ENCODE results near the gene CCDC30.

- TF ChIP-seq, protein P1, sequence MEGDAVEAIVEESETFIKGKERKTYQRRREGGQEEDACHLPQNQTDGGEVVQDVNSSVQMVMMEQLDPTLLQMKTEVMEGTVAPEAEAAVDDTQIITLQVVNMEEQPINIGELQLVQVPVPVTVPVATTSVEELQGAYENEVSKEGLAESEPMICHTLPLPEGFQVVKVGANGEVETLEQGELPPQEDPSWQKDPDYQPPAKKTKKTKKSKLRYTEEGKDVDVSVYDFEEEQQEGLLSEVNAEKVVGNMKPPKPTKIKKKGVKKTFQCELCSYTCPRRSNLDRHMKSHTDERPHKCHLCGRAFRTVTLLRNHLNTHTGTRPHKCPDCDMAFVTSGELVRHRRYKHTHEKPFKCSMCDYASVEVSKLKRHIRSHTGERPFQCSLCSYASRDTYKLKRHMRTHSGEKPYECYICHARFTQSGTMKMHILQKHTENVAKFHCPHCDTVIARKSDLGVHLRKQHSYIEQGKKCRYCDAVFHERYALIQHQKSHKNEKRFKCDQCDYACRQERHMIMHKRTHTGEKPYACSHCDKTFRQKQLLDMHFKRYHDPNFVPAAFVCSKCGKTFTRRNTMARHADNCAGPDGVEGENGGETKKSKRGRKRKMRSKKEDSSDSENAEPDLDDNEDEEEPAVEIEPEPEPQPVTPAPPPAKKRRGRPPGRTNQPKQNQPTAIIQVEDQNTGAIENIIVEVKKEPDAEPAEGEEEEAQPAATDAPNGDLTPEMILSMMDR (conservative IDR thresholded peaks at IDR 0.05; ENCODE audit: low read length) = no peak
- no peak for TF ChIP-seq EZH2phosphoT487 (IDR thresholded peaks at IDR 0.05; ENCODE audit: borderline replicate concordance)
These were observed 226.8 kb downstream of the CCDC30 start for GRCh38 chr1:42689912-42690311.
